Glomerular visceral epithelial cell (primary cell): ENCODE measurements around the gene GNG3.
A peak's percentile ranks its signal among the peaks of the same experiment; 100 is the strongest.
"Not testable (repeated sequence)": the region's sequence is repeated elsewhere in the genome, so short reads cannot be mapped to it uniquely, and the experiment has no call there.

Source experiments
- DNase-seq: peaks from one replicate; pipeline ENCODE4 v3.0.0-alpha.2; 2016; ENCODE audit errors: extremely low spot score

The GNG3 gene

DNA sequence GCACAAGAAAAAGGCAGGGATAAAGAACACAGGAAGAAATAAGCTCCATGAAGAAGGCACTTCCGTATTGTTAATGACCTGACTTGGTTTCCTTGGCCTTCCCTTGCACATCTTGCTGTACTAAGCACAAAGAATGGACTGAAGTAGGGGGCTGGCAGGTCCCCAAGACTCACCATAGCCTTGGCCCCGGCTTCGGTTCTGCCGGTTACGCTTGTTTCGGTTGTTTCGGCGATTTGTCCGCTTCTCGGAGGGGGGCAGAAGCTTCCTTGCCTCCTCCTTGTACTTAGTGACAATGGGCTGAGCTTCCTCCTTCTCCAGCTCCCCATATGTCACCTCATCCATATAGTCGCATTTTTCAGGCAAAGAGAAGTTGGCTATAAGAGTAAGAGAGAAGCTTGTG lies 9.3 kb downstream of the GNG3 start:
- DNase-seq = no peak

DNA sequence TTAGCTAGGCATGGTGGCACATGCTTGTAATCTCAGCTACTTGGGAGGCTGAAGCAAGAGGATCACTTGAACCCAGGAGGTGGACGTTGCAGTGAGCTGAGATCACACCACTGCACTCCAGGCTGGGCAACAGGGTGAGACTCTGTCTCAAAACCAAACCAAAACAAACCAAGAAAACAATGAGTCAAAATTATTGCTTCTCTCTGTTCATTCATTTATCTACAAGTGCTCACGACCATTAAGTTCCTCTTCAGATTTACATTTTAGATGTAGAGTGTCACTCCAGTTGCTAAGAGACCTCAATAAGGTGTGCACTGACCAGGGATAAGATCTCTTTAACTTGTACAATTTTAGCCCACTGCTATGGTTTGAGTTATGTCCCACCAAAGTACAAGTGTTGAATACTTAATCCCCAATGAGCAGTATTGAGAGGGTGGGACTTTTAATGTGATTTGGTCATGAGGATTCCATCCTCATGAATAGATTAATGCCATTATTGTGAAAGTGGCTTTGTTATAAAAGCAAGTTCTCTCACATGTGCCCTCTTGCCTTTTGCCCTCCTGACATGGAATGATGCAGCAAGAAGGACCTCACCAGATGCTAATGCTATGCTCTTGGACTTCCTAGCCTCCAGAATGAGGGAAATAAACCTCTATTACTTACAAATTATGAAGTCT lies 12.0 kb downstream of the GNG3 start:
- no peak for DNase-seq

DNA sequence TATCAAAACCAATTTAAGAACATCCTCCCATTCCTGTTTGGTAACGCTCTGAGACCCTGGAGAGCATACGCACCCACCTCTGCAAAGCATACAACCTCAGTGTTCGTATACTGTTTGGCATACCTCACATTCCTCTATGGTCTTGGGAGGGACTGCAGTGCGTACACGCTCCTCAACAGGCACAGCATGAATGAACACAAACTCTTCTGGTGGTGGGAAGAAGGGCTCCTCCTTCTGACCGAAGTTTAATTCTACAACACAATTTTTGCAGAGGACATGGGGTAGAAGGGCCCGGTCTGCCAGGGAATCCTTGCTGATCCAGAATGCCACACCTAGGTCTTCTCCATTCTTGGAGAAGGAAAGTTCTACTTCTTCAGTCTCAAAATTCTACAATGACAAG lies 14.5 kb downstream of the GNG3 start:
- DNase-seq = no peak

DNA sequence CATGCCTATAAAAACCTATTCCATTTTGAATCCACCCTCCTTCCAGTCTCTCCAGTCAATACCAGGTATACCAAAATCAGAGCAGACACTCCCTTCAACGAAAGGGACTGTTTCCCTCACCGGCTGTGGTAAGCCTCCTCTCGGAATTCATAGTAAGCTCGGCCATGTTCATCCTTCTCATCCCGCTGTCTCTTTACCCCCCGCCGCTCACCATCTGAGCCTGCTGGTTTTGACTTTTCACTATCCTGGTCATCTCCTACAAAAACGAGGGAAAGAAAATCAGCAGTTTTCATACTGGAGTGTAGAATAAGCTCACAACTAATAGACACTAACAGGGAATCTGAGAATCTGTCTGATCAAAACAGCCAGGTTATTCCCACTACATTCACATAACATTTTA lies 16.7 kb downstream of the GNG3 start:
- no peak for DNase-seq

DNA sequence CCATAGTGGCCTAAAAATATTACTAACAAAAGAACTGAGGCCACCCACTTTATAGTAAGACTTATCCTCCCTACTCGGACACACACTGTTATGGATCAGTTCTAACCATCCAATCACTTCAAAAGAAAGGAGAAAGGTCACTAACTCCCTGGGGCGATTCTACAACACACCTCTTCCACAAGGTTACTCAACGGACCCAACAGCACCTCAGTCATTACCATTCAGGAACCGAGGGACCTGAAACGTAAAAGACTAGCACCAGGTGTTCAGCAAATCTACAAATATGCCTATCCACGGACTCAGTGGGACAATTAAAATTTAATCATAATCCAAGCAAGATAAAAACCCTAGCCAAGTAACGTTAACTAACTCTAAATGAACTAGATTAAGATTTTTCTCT lies 18.2 kb downstream of the GNG3 start:
- DNase-seq = no peak

DNA sequence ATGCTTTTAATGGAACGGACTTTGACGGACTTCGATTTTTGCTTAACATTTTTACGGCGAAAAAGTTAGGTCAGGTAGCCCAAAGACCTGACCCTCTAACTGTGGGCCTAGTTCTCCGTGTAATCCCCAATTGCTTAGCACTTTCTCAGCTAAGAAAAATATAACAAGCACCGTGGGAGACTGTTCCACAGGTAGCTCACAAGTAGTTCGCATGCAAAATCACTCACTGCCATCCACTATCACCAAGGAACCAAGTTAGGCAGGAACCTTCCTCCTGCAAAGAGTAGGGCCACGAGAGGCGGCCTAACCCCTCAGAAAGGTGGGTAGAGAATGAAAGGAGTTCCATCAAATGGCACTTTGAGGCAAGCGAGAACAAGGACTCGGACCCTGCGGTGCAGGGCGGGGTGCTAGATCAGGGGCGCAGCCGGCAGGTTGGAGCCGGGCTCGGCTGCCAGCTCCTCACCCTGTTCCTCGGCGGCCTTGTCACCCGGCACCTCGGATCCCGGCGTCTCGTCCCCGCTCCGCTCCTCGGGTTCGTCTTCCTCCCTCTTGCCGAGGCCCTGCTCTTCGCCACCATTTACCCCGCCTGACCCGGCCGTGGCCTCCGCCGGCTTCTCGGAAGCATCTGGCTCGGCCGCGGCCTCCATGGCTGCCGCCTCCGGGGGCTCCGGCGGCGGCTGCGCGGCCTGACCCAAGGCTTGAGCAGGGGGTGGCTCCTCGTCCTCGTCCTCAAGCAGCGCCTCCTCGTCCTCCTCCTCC lies 18.9 kb downstream of the GNG3 start:
- no peak for DNase-seq

DNA sequence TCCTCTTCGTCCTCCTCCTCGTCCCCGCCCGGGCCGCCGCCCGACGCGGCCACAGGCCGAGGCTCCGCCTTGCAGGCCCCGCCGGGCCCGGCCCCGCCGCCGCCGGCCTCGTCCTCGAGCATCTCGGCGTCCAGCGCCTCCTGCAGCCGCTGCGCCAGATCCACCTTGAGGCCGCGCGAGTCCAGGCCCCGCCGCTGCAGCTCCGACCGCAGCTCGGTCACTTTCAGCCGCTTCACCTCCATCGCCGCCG lies 19.4 kb downstream of the GNG3 start:
- no peak for DNase-seq

DNA sequence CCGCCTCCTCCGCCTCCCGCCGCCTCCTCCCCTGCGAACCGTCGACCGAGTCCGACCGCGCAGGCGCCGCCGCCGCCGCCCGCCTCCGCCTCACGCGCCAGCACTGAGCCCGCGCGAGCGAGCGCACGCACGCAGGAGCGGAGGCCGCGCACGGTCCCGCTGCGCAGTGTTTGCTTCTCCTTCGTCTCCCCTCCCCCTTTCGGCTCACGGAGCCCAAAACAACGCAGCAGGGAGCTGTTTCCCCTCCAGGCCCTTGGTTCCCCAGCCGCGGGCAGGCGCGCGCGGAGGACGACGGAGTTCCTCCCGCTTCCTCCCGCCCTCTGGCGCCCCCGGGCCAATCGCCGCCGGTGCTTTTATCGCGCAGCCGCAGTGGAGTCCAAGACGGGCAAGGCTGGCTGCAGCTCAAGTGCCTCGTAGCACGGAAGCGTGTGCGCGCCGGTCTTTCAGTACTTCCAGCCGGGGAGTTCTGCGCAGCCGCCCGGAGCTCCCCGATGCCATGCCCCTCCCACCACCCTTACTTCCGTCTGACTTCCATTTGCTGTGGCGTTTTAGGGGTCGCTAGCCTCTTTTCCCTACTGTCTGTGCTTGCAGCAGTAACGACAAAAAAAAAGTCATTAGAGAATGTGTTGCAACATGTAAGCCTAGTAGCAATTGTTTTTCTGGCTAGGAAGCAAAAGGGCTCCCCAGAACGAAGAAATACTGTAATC lies 19.8 kb downstream of the GNG3 start, which contains the start of gene HNRNPUL2:
HNRNPUL2 (minus strand) TSS at position 293 of the 707 bp plus-strand sequence. CDS start 301 bp downstream, outside the sequence.
- peak; percentile 99 for DNase-seq

DNA sequence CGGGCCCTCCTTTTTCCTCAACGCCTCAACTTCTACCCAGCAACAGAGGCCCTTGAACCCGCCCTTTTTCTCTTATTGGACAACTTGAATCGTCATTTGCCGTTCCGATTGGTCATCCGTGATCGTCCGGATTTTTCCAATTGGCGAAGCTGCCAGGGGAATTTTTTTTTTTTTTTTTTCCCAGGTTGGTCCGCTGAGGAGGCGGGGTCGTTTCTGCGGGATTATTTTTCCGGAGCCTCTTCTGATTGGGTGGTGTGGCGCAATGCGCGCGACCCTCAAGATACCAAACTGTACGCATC lies 20.3 kb downstream of the GNG3 start:
- DNase-seq = peak; percentile 97

DNA sequence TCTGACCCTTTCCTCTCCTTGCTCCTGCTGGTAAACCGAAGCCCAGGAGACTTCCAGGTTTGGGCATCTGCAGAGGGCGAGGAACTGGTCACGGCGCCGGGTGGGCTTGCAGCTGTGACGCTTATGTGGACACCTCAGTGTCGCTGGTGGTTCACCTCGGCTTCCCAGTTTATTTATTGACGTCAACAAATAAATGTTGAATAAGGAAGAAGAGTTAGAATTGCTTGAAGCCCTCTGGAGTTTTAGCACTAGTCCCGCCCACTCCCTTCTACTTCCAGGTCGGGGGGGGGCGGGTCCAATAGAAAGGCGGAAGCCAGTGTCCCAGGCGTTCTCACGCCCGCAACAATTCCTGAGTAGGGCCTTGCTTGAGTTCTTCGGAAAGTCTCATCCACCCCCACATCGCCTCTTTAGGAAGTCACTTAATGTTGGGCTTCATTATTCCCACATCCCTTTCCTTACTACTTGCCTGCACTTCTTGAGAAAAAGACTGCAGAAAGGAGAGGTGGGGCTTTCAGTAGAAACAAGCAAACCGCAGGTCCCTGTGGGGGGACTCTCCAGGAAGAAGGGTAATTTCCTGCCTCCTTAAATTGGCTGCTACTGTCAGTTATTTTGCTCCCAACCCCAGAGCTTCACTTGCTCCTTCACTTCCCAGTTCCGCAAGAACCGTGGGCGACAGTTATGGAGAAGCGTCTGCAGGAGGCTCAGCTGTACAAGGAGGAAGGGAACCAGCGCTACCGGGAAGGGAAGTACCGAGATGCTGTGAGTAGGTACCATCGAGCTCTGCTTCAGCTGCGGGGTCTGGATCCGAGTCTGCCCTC lies 20.9 kb downstream of the GNG3 start, which contains the start of gene TTC9C:
TTC9C (plus strand) TSS at position 316 of the 818 bp plus-strand sequence; CDS start at position 679, 363 bp downstream.
- DNase-seq = peak; percentile 83

DNA sequence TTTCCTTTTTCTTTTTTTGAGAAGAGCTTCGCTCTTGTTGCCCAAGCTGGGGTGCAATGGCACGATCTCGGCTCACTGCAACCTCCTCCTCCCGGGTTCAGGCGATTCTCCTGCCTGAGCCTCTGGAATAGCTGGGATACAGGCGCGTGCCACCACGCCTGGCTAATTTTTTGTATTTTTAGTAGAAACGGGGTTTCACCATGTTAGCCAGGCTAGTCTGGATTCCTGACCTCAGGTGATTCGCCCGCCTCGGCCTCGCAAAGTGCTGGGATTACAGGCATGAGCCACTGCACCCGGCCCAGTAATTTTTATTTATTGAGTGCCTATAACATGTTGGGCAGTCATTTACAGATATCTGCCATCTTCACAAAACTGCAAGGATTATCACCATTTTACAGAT lies 22.6 kb downstream of the GNG3 start:
- not testable (repeated sequence) for DNase-seq

DNA sequence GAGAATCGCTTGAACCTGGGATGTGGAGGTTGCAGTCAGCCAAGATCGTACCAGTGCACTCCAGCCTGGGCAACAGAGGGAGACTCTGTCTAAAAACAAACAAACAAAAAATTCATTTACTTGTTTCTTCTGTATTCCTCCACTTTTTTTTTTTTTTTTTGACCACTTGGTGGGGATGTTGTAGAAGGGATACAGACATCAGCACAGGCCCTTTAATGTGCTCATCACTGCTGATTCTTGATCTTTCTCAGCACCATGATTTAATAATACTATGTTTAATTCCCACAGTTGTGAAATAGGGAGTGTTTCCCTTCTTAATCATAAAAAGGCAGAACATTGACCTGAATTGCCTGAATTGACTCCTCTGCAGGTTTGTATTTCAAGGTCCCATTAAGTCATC lies 25.4 kb downstream of the GNG3 start:
- no peak for DNase-seq

DNA sequence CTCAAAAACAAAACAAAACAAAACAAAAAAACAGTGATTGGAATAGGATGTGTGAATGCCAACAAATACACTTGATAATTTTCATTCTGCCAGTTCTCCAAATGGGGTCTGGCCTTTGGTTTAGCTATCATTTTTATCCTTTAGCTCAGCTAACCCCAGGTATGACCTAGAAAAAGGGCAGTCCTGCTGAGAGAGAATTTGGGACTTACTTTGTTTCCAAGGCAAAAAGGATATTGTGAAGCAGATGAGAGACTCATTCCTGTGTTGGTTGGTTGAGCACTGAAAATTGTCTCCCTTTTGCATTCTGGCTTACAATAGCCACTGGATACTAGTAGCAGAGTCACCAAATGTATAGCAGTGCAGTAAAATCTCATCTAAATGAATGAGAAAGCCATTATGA lies 29.7 kb downstream of the GNG3 start:
- no peak for DNase-seq

DNA sequence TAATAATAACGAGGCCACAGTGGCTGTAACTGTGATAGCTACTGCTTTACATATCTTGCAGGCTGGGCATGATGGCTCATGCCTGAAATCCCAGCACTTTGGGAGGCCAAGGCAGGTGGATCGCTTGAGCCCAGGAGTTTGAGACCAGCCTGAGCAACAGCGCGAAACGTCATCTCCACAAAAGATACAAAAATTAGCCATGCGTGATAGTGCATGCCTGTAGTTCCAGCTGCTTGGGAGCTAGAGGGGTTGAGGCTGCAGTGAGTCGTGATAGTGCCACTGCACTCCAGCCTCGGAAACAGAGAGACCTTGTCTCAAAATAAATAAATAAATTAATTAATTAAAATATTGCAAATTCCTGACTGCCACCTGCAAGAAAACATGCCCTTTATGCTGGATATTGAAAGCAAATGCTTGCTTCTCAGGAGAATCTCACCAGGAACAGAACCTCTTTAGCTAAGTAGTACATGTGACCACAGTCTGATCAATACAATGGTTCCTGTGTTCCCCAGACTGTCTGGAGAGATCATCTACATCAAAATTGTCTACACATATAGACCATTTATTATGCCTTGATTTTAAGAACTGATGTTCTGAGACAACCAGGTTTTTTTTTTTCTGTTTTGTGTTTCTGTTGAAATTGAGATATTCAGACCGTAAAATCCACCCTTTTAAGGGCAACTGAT lies 40.1 kb downstream of the GNG3 start:
- DNase-seq = no peak

DNA sequence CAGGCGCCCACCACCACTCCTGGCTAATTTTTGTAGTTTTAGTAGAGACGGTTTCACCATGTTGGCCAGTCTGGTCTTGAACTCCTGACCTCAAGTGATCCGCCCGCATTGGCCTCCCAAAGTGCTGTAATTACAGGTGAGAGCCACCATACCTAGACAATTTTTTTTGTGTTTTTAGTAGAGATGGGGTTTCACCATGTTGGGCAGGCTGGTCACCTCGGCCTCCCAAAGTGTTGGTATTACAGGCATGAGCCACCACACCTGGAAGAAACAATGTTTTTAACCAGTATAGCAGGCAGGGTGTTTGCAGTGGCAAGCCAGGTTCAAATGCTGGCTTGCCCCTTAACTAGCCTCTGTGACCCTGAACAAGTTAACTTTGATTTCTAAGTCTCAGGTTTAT lies 42.5 kb downstream of the GNG3 start:
- not testable (repeated sequence) for DNase-seq

DNA sequence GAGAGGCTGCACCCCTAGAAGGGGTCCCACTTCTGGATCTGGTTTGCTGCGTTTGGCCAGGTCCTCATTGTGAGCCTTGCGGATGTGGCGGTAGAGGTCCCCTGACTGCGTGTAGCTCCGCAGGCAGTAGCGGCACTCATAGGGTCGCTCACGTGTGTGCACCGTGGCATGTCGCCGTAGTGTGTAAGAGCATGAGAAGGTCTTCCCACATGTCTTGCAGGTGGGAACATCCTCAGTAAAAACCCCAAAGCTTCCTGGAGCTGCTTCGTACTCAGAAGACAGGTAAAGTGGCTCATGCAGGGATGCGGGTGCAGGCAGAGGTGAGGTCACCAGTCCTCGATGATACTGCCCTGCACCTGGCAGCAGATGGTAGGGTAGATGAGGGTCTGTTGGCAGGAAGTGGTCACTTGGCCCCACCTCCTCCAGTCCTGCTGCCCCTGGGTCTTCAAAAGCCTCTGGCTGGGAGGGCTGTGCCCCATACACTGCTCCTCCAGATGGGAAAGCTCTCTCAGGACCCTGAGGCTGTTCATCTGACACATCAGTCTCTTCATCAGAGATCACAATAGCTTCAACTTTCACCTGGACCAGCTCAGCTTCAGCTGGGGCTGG lies 44.8 kb downstream of the GNG3 start:
- DNase-seq = no peak

DNA sequence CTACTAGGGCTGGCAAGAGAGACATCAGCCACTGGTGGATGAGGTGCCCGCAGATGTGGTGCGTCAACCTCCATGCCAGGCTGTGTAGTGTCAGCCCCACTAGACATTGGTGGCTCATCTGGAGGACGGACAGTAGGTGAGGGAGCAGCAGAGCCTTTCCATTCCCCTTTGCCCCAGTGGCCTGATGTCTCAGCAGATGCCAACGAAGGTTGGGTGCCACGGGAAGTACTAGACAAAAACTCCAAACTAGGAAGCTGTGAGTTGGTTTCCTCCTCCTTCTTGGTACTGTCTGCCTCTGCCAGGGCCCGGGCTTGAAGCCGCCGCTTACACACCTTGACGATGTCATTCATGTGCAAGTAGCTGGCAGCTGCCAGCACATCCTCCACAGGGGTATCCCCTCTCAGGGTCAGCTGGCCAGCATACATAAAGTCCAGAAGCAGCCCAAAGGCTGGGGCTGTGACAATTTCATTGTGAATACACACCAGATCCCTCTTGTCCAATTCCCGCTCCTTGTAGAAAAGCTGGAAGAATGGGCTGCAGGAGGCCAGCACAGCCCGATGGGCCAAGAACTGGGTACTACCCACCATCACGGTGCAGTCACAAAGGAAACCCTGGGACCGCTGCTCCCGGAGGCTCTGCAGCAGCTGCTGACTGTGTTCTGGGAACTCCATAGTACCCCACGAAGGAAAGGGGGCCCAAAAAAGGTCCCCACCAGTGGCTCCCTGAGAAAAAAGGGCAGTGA lies 45.7 kb downstream of the GNG3 start:
- DNase-seq = no peak

DNA sequence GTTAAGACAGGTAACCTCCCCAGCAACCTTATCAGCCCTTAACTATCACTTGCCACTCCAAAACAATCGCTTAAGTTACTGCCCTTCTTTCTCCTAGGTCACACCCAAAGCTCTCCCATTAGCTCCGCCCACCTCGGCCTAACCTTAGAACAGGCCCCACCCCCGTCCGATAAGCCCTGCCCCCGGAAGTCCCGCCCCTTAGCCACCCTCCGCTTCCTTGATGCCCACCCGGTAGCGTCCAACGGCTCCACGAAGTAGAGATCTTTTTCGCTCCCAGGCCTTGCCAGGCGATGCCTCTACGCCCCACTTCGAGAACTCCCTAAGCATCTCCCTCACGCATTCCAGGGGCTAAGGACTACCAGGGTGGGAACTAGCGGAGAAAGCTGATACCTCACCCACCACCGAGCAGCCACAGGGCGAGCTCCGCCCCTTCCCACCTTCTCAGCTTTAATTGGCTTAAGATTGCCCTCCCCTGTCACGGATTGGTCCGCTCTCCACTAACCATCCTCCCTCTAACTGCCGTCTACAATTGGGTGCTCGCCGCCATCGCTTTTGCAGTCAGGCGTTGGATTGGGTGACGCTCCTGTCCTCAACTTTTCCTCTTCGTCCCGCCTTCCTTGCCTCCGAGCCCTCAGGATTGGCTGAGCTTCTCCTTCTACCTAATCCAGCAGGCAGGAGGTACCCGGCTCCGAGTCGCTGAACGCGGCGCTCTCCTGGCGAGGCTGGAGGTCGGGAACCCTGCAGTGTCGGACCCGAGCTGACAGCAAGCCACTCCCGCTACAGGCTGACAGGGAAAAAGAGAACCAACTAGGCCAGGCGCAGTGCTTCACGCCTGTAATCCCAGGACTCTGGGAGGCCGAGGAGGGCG lies 46.5 kb downstream of the GNG3 start, which contains the start of gene ZBTB3:
ZBTB3 (minus strand) TSS at position 425 of the 868 bp plus-strand sequence. CDS start 496 bp downstream, outside the sequence.
- peak; percentile 99 for DNase-seq

DNA sequence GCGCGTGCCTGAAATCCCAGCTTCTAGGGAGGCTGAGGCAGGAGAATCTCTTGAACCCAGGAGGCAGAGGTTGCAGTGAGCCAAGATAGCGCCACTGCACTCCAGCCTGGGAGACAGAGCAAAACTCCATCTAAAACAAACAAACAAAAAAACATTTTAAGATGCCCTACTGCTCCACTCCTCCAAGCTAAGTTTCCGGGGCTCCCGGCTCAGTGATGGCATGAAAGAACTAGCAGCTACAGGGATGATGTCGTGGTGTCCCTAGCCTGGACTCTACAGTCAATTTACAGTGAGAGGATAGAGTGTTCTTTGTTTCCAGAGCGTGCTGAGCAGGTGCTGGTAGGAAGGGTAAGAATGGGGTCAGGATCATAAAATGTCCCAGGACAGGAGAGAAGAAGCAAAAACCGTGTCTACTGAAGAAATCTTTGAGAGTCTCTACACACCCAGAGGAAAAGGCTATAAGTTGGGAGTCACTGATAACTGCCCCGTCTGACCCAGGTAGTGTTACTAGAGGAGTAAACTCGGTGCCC lies 47.7 kb downstream of the GNG3 start:
- no peak for DNase-seq
